Thymus (tissue), 11 donors: ENCODE measurements around the gene SLC1A6. TPM values are rescaled to one million over a fixed set of nuclear protein-coding genes. Genes with fewer than 3 reads are reported as not detected.

Source experiments
- DNase-seq, 9 donors: peaks; one replicate each; pipeline ENCODE4 v3.0.0-alpha.2; 2013; ENCODE audit warnings: low spot score in 9 of 9, low read depth in 6 of 9, missing footprints in 1 of 9
- H3K27ac ChIP-seq, 2 donors: one replicate each; pipeline ENCODE4 v1.5.1; 2013; ENCODE audit warnings: control low read depth in 1 of 2, low read depth in 1 of 2, low read length in 1 of 2, mild to moderate bottlenecking in 1 of 2, moderate library complexity in 1 of 2
- H3K27me3 ChIP-seq, 2 donors: one replicate each; pipeline ENCODE4 v1.5.1; 2013; ENCODE audit warnings: low read length in 1 of 2; ENCODE audit not compliant: control insufficient read depth in 2 of 2, insufficient read depth in 1 of 2
- H3K36me3 ChIP-seq, 2 donors: one replicate each; pipeline ENCODE4 v1.5.1; 2013; ENCODE audit warnings: low read length in 1 of 2, mild to moderate bottlenecking in 1 of 2, moderate library complexity in 1 of 2; ENCODE audit not compliant: control insufficient read depth in 2 of 2, insufficient read depth in 2 of 2
- H3K4me1 ChIP-seq, 2 donors: one replicate each; pipeline ENCODE4 v1.5.1; 2013; ENCODE audit warnings: low read length in 2 of 2; ENCODE audit not compliant: control insufficient read depth in 2 of 2, insufficient read depth in 2 of 2
- H3K4me3 ChIP-seq, 2 donors: one replicate each; pipeline ENCODE4 v1.5.1; 2013; ENCODE audit warnings: low read length in 2 of 2, control low read depth in 1 of 2, mild to moderate bottlenecking in 1 of 2
- H3K9me3 ChIP-seq, 2 donors: one replicate each; pipeline ENCODE4 v1.5.1; 2013; ENCODE audit warnings: low read length in 1 of 2, mild to moderate bottlenecking in 1 of 2; ENCODE audit not compliant: control insufficient read depth in 2 of 2, insufficient read depth in 1 of 2
- WGBS: extraction: QIAGEN DNeasy Blood & Tissue Kit; methylation state at CpG from one replicate; pipeline ENCODE4 v1.1.7; 2013; 5-methylcytosine and 5-hydroxymethylcytosine counted together
- polyA plus RNA-seq: library from polyadenylated mRNA; stranded (reverse); fragments of 200-250 nt; gene quantifications from one replicate; pipeline ENCODE4 v1.2.3, GENCODE V29; 2013
- total RNA-seq: library from RNA; stranded (reverse); fragments of 120-200 nt; gene quantifications from one replicate; pipeline ENCODE4 v1.2.4, GENCODE V29; 2013
- donor health status: healthy.

The SLC1A6 gene
- total and polyA plus RNA-seq, 2 donors, result 0.05 to 0.18 TPM

- Histone ChIP-seq H3K27ac (no peak overlapping the region), H3K27me3 (peaks cover 16 to 33% of the 10 kb centered on the region in 2 donors), H3K4me3 (no peak overlapping the region), H3K36me3 (no peaks in the 10 kb centered on the region), H3K4me1 (no peaks in the 10 kb centered on the region), H3K9me3 (peaks cover 0 to 1% of the 10 kb centered on the region in 2 donors)
- WGBS, result 10% methylated on average over 73 of the region's 73 CpGs
- DNase-seq, result peak in 1 of 9 donors; percentile 10
Measured at GRCh38 chr19:15010501-15011300, 31.0 kb upstream of the SLC1A6 start.

GRCh38 chr19:15008308-15008707, 28.6 kb upstream of the SLC1A6 start:
- H3K36me3 ChIP-seq, result no peaks in the 10 kb centered on the region
- H3K4me3 ChIP-seq, result no peak overlapping the region
- peaks cover 16 to 33% of the 10 kb centered on the region in 2 donors for H3K27me3 ChIP-seq
- H3K27ac ChIP-seq, result no peak overlapping the region
- DNase-seq, result no peak
- no peaks in the 10 kb centered on the region for H3K4me1 ChIP-seq
- no peaks in the 10 kb centered on the region for H3K9me3 ChIP-seq

- no peak for DNase-seq
- H3K4me3 ChIP-seq, result no peak overlapping the region
- no peaks in the 10 kb centered on the region for H3K4me1 ChIP-seq
- H3K27me3 ChIP-seq, result no peaks in the 10 kb centered on the region
- 92% methylated on average over 1 of the region's 1 CpG for WGBS
- no peak overlapping the region for H3K27ac ChIP-seq
- no peaks in the 10 kb centered on the region for H3K36me3 ChIP-seq
- no peaks in the 10 kb centered on the region for H3K9me3 ChIP-seq
Measured at GRCh38 chr19:14997981-14998380, 18.3 kb upstream of the SLC1A6 start.

GRCh38 chr19:14992780-14993179, 13.1 kb upstream of the SLC1A6 start:
- Histone ChIP-seq H3K4me3 (no peak overlapping the region), H3K27ac (no peak overlapping the region), H3K4me1 (no peaks in the 10 kb centered on the region), H3K36me3 (no peaks in the 10 kb centered on the region), H3K9me3 (no peaks in the 10 kb centered on the region), H3K27me3 (no peaks in the 10 kb centered on the region)
- 85% methylated on average over 11 of the region's 11 CpGs for WGBS
- no peak for DNase-seq

GRCh38 chr19:14985133-14985532, 5.5 kb upstream of the SLC1A6 start:
- no peaks in the 10 kb centered on the region for H3K36me3 ChIP-seq
- WGBS, result 85% methylated on average over 5 of the region's 5 CpGs
- H3K4me3 ChIP-seq, result no peak overlapping the region
- peaks cover 7 to 19% of the 10 kb centered on the region in 2 donors for H3K27me3 ChIP-seq
- H3K27ac ChIP-seq, result no peak overlapping the region
- no peak for DNase-seq
- peaks cover 0 to 2% of the 10 kb centered on the region in 2 donors for H3K9me3 ChIP-seq
- no peaks in the 10 kb centered on the region for H3K4me1 ChIP-seq

- 86% methylated on average over 6 of the region's 6 CpGs for WGBS
- no peaks in the 10 kb centered on the region for H3K4me1 ChIP-seq
- no peak overlapping the region for H3K27ac ChIP-seq
- no peak for DNase-seq
- peaks cover 30 to 55% of the 10 kb centered on the region in 2 donors for H3K27me3 ChIP-seq
- H3K4me3 ChIP-seq, result no peak overlapping the region
- H3K9me3 ChIP-seq, result no peaks in the 10 kb centered on the region
- no peaks in the 10 kb centered on the region for H3K36me3 ChIP-seq
Measured at GRCh38 chr19:14978161-14978776, 1.4 kb downstream of the SLC1A6 start.

GRCh38 chr19:14977128-14977527, 2.5 kb downstream of the SLC1A6 start:
- WGBS, result 74% methylated on average over 5 of the region's 5 CpGs
- H3K4me1 ChIP-seq, result no peaks in the 10 kb centered on the region
- H3K27ac ChIP-seq, result no peak overlapping the region
- peaks cover 30 to 54% of the 10 kb centered on the region in 2 donors for H3K27me3 ChIP-seq
- DNase-seq, result no peak
- H3K36me3 ChIP-seq, result no peaks in the 10 kb centered on the region
- H3K9me3 ChIP-seq, result no peaks in the 10 kb centered on the region
- H3K4me3 ChIP-seq, result no peak overlapping the region

- H3K4me3 ChIP-seq, result no peak overlapping the region
- H3K9me3 ChIP-seq, result no peaks in the 10 kb centered on the region
- no peak overlapping the region for H3K27ac ChIP-seq
- peaks cover 16 to 30% of the 10 kb centered on the region in 2 donors for H3K27me3 ChIP-seq
- WGBS, result 70% methylated on average over 4 of the region's 4 CpGs
- no peaks in the 10 kb centered on the region for H3K4me1 ChIP-seq
- DNase-seq, result no peak
- H3K36me3 ChIP-seq, result no peaks in the 10 kb centered on the region
Measured at GRCh38 chr19:14974488-14974887, 5.2 kb downstream of the SLC1A6 start.

- no peak overlapping the region for H3K4me3 ChIP-seq
- peaks cover 4 to 13% of the 10 kb centered on the region in 2 donors for H3K27me3 ChIP-seq
- WGBS, result 93% methylated on average over 27 of the region's 27 CpGs
- H3K27ac ChIP-seq, result no peak overlapping the region
- H3K36me3 ChIP-seq, result no peaks in the 10 kb centered on the region
- DNase-seq, result no peak
- H3K9me3 ChIP-seq, result no peaks in the 10 kb centered on the region
- H3K4me1 ChIP-seq, result no peaks in the 10 kb centered on the region
Measured at GRCh38 chr19:14972676-14973075, 7.0 kb downstream of the SLC1A6 start.
